ENCODE data around the gene ISYNA1.

The ISYNA1 gene

GRCh38 chr19:18478545-18479311, 40.8 kb upstream of the ISYNA1 start:
- peak; percentile 91 for DNase-seq (ENCODE audit: low spot score)
- in situ Hi-C loops (cut with MboI; ENCODE audit: low sequenced_read_pairs, unreplicated experiment) = no loop called here
- TF ChIP-seq, protein P1, sequence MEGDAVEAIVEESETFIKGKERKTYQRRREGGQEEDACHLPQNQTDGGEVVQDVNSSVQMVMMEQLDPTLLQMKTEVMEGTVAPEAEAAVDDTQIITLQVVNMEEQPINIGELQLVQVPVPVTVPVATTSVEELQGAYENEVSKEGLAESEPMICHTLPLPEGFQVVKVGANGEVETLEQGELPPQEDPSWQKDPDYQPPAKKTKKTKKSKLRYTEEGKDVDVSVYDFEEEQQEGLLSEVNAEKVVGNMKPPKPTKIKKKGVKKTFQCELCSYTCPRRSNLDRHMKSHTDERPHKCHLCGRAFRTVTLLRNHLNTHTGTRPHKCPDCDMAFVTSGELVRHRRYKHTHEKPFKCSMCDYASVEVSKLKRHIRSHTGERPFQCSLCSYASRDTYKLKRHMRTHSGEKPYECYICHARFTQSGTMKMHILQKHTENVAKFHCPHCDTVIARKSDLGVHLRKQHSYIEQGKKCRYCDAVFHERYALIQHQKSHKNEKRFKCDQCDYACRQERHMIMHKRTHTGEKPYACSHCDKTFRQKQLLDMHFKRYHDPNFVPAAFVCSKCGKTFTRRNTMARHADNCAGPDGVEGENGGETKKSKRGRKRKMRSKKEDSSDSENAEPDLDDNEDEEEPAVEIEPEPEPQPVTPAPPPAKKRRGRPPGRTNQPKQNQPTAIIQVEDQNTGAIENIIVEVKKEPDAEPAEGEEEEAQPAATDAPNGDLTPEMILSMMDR (IDR thresholded peaks at IDR 0.05; ENCODE audit: borderline replicate concordance, control extremely low read depth, extremely low read depth, insufficient read depth, missing control alignments) = no peak

- TF ChIP-seq, protein P1 (IDR thresholded peaks at IDR 0.05; ENCODE audit: borderline replicate concordance, control extremely low read depth, extremely low read depth, insufficient read depth, missing control alignments) = no peak
- DNase-seq (ENCODE audit: low spot score) = no peak
- in situ Hi-C loops (cut with MboI; ENCODE audit: low sequenced_read_pairs, unreplicated experiment) = no loop called here
Observed at GRCh38 chr19:18477974-18478373, 40.0 kb upstream of the ISYNA1 start.

DNA sequence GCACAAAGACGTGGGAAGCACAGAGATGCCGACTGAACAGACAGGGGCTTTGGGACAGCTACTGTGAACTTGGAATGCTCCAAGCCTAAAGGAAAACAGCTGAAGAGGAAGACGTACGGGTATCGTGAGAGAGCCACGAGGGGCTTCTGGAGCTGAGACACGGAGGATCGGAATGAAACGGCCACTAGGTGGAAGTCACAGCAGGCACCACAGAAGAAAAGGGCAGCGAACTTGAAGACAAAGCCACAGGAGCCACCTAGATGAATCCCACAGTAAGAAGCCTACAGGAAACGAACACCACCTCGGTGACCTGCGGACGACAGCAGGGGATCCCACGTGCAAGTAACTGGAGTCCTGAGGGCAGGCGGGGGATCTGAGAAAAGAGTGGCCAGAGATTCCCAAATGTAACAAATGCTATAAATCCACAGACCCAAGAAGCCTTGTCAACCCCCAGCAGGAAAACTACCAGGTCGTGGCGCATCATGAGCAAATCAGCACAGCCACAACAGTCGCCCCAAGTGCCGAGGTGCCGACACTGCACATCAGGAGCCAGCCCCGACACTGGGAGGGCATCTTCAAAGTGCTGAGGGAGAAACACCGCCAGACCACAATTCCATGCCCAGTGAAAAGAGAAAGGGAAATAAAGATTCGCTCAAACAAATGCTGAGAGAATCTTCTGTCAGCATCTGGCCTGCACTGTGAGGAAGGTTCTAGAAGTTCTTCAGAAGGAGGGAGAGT, 39.3 kb upstream of the ISYNA1 start:
- in situ Hi-C loops (cut with MboI; ENCODE audit: low sequenced_read_pairs, unreplicated experiment) = no loop called here
- TF ChIP-seq, protein P1 (IDR thresholded peaks at IDR 0.05; ENCODE audit: borderline replicate concordance, control extremely low read depth, extremely low read depth, insufficient read depth, missing control alignments) = no peak
- DNase-seq (ENCODE audit: low spot score) = no peak

GRCh38 chr19:18476507-18477041, 38.6 kb upstream of the ISYNA1 start:
- TF ChIP-seq, protein P1 (IDR thresholded peaks at IDR 0.05; ENCODE audit: borderline replicate concordance, control extremely low read depth, extremely low read depth, insufficient read depth, missing control alignments) = no peak
- in situ Hi-C loops (cut with MboI; ENCODE audit: low sequenced_read_pairs, unreplicated experiment) = no loop called here
- no peak for DNase-seq (ENCODE audit: low spot score)

- TF ChIP-seq, protein P1 (IDR thresholded peaks at IDR 0.05; ENCODE audit: borderline replicate concordance, control extremely low read depth, extremely low read depth, insufficient read depth, missing control alignments) = no peak
- no peak for DNase-seq (ENCODE audit: low spot score)
- in situ Hi-C loops (cut with MboI; ENCODE audit: low sequenced_read_pairs, unreplicated experiment) = no loop called here
Observed at GRCh38 chr19:18475762-18476331, 37.9 kb upstream of the ISYNA1 start.

- in situ Hi-C loops (cut with MboI; ENCODE audit: low sequenced_read_pairs, unreplicated experiment) = no loop called here
- DNase-seq (ENCODE audit: low spot score) = no peak
Observed at GRCh38 chr19:18475004-18475453, 37.1 kb upstream of the ISYNA1 start.

More at GRCh38 chr19:18475004-18475453, 37.1 kb upstream of the ISYNA1 start:
- TF ChIP-seq, protein P1 (IDR thresholded peaks at IDR 0.05; ENCODE audit: borderline replicate concordance, control extremely low read depth, extremely low read depth, insufficient read depth, missing control alignments) = no peak
